Ovary (tissue), 10 donors: ENCODE results near the gene SOX5. TPM values are rescaled to one million over a fixed set of nuclear protein-coding genes. Genes with fewer than 3 reads are reported as not detected.

Experiments used
- DNase-seq, 5 donors: peaks; one replicate each; pipeline ENCODE4 v3.0.0-alpha.2; 2019 to 2020
- H3K27ac ChIP-seq, 2 donors: fragments of 200-600 bp; one replicate each; pipeline versions ENCODE4 v1.5.1 to v1.8.0; 2019 to 2022
- H3K27me3 ChIP-seq: fragments of 200-600 bp; one replicate; pipeline ENCODE4 v1.8.0; 2022
- H3K36me3 ChIP-seq: fragments of 200-600 bp; sonication (generic); one replicate; pipeline ENCODE4 v1.5.1; 2019
- H3K4me1 ChIP-seq: one replicate; pipeline ENCODE4 v1.8.1; 2013; ENCODE audit warnings: mild to moderate bottlenecking, moderate library complexity; ENCODE audit not compliant: insufficient read depth
- H3K4me3 ChIP-seq: fragments of 200-600 bp; sonication (generic); one replicate; pipeline ENCODE4 v1.5.1; 2017
- H3K9me3 ChIP-seq, 2 donors: fragments of 200-600 bp in 1 of 2; sonication (generic) in 1 of 2; one replicate each; pipeline versions ENCODE4 v1.5.1 to v1.8.1; 2013 to 2019; ENCODE audit warnings: mild to moderate bottlenecking in 1 of 2, moderate library complexity in 1 of 2
- CTCF ChIP-seq, 3 donors: fragments of 450-650 bp in 2 of 3; fragments of 200-600 bp in 1 of 3; IDR thresholded peaks; one replicate each; pipeline versions ENCODE4 v1.5.1 to v1.8.0; 2016 to 2022; ENCODE audit warnings: antibody characterized with exemption in 3 of 3, mild to moderate bottlenecking in 1 of 3
- EP300 ChIP-seq: sonication (generic); formaldehyde crosslinking; IDR thresholded peaks from one replicate; pipeline ENCODE4 v1.6.1; 2017; ENCODE audit warnings: antibody characterized with exemption
- POLR2A ChIP-seq: fragments of 450-650 bp; IDR thresholded peaks from one replicate; pipeline ENCODE4 v1.6.1; 2017; ENCODE audit warnings: antibody characterized with exemption, mild to moderate bottlenecking, moderate library complexity
- WGBS, 3 donors: extraction: QIAGEN DNeasy Blood & Tissue Kit in 1 of 3; methylation state at CpG; one replicate each; pipeline versions ENCODE4 v1.1.5 to v1.1.7; 2013 to 2017; 5-methylcytosine and 5-hydroxymethylcytosine counted together
- intact Hi-C, 4 donors: fragments of 100-400 bp; cut with DNase I; formaldehyde crosslinking; loops; one replicate each; pipeline versions ENCODE4 v1.11.0 to v1.15.1; 2022 to 2023
- long read RNA-seq, 3 donors: library from polyadenylated mRNA in 2 of 3; unstranded in 2 of 3; transcript quantifications; one replicate each; pipeline ENCODE4 v2.0.0 and lab custom pipeline, GENCODE V29; 2021 to 2026
- polyA plus RNA-seq, 2 donors: library from polyadenylated mRNA; stranded (reverse); fragments of 200-250 nt in 1 of 2; fragments of 350-450 nt in 1 of 2; fragmentation: Illumina TruSeq in 1 of 2; extraction: RNeasy Lipid Tissue Mini Kit (QIAGEN cat#74804) in 1 of 2; gene quantifications; one replicate each; pipeline ENCODE4 v1.2.3, GENCODE V29; 2013 to 2014
- total RNA-seq, 7 donors: library from RNA; depleted of rRNA in 2 of 7; stranded (reverse); fragments of >200 nt in 2 of 7; fragmentation: NEBNext Ultra II Directional in 3 of 7; extraction: Animal tissue kit (Norgen Biotek cat#: 25700) in 3 of 7; gene quantifications; one replicate each; pipeline versions ENCODE4 v1.1.0 to v1.2.4, GENCODE V29; 2016 to 2023
- donor health status: DM: no; HTN: no; CAD: no; lungs with moderate emphysema.
- donor health status: DM: no; HTN: no; CAD: no.
- donor health status: Bipolar disorder and iron deficiency.
- donor health status: DM: yes; HTN: yes; CAD: no.
- donor health status: DM: no; HTN: no; CAD: no.
- donor health status: DM: yes; HTN: yes; CAD: no.

Gene SOX5
- total RNA-seq (10 to 100 TPM; 12.6 to 33.7 (median 25.6) TPM), polyA plus RNA-seq (1 to 10 TPM; 5.7 to 6.2 TPM)
- long read RNA-seq, donor 1, partial matches to known transcripts = 3 of 14 reads
- long read RNA-seq, donor 1, other reads (novel, unspliced or antisense) = 11 of 14 reads
- long read RNA-seq, donor 2 = 0 reads
- long read RNA-seq, donor 3, full-length matches to known transcripts = 1 of 4 reads
- long read RNA-seq, donor 3, partial matches to known transcripts = 0 of 4 reads
- long read RNA-seq, donor 3, other reads (novel, unspliced or antisense) = 3 of 4 reads

- 6 to 8% (median 6%) methylated on average over 13 of the region's 13 CpGs for WGBS, 3 donors
- intact Hi-C loops = no loop called here
- H3K4me1 ChIP-seq = no peaks in the 10 kb centered on the region
- no peaks in the 10 kb centered on the region for H3K9me3 ChIP-seq
- TF ChIP-seq EP300 = no peak
- no peak for TF ChIP-seq CTCF (IDR thresholded peaks at IDR 0.05)
- TF ChIP-seq POLR2A = no peak
- no peaks in the 10 kb centered on the region for H3K27me3 ChIP-seq
- H3K27ac ChIP-seq = no peak within 1 kb of the TSS
- DNase-seq = peak; percentile 20 to 42 (median 27)
- H3K36me3 ChIP-seq = no peaks in the 10 kb centered on the region
- H3K4me3 ChIP-seq = peak within 1 kb of the TSS; percentile 37
Measured at GRCh38 chr12:23949348-23950209, at the start of gene SOX5. TSS of gene SOX5 (minus strand) at chr12:23949670. CDS start at chr12:23949601, 69 bp downstream.

- 93 to 100% (median 99%) methylated on average over 1 of the region's 1 CpG for WGBS, 3 donors
- Histone ChIP-seq H3K9me3 (no peaks in the 10 kb centered on the region), H3K27ac (no peak overlapping the region), H3K27me3 (no peaks in the 10 kb centered on the region), H3K36me3 (no peaks in the 10 kb centered on the region), H3K4me3 (no peak overlapping the region), H3K4me1 (peaks cover 3% of the 10 kb centered on the region)
- intact Hi-C loops = no loop called here
- TF ChIP-seq CTCF (IDR thresholded peaks at IDR 0.05) (no peak), EP300 (no peak), POLR2A (no peak)
- no peak for DNase-seq
Measured at GRCh38 chr12:23987046-23987445, 37.6 kb upstream of the SOX5 start.

GRCh38 chr12:23980826-23981225, 31.4 kb upstream of the SOX5 start:
- TF ChIP-seq POLR2A (no peak), CTCF (IDR thresholded peaks at IDR 0.05) (no peak), EP300 (no peak)
- WGBS, 3 donors = 93 to 97% (median 95%) methylated on average over 3 of the region's 3 CpGs
- Histone ChIP-seq H3K27ac (no peak overlapping the region), H3K36me3 (no peaks in the 10 kb centered on the region), H3K27me3 (no peaks in the 10 kb centered on the region), H3K4me1 (peaks cover 3% of the 10 kb centered on the region), H3K4me3 (no peak overlapping the region), H3K9me3 (no peaks in the 10 kb centered on the region)
- no peak for DNase-seq
- intact Hi-C loops = no loop called here

- Histone ChIP-seq H3K27ac (no peak overlapping the region), H3K36me3 (no peaks in the 10 kb centered on the region), H3K9me3 (no peaks in the 10 kb centered on the region), H3K4me3 (no peak overlapping the region), H3K4me1 (no peaks in the 10 kb centered on the region), H3K27me3 (no peaks in the 10 kb centered on the region)
- 85 to 89% (median 87%) methylated on average over 10 of the region's 10 CpGs for WGBS, 3 donors
- TF ChIP-seq CTCF (IDR thresholded peaks at IDR 0.05) (no peak), POLR2A (no peak), EP300 (no peak)
- DNase-seq = no peak
- intact Hi-C loops = no loop called here
Measured at GRCh38 chr12:23964812-23965211, 15.3 kb upstream of the SOX5 start.
